Measurements from ENCODE around the gene CHRND.

Gene CHRND

GRCh38 chr2:232550354-232551249 lies 24.6 kb downstream of the CHRND start, which contains the start of the genes EIF4E2 and TIGD1:
Gene EIF4E2 (plus strand): TSS chr2:232550689. CDS start chr2:232550725, 36 bp downstream.
Gene TIGD1 (minus strand): TSS chr2:232550557. CDS start chr2:232549882, 675 bp downstream.
- peak; percentile 19 for TF ChIP-seq CTCF (IDR thresholded peaks at IDR 0.05; ENCODE audit: low read depth, low read length, missing control alignments)
- DNase-seq (ENCODE audit: low read depth): peak; percentile 74
- H3K4me3 ChIP-seq (ENCODE audit: low read depth, low read length): peak within 1 kb of the TSS; percentile 91

GRCh38 chr2:232551250-232551638 lies 25.3 kb downstream of the CHRND start:
- DNase-seq (ENCODE audit: low read depth): no peak
- peak overlapping the region; percentile 91 for H3K4me3 ChIP-seq (ENCODE audit: low read depth, low read length)
- TF ChIP-seq CTCF (IDR thresholded peaks at IDR 0.05; ENCODE audit: low read depth, low read length, missing control alignments): no peak

- H3K4me3 ChIP-seq (ENCODE audit: low read depth, low read length): peak overlapping the region; percentile 91
- TF ChIP-seq CTCF (IDR thresholded peaks at IDR 0.05; ENCODE audit: low read depth, low read length, missing control alignments): no peak
- DNase-seq (ENCODE audit: low read depth): no peak
Observed at GRCh38 chr2:232551776-232552175, 25.8 kb downstream of the CHRND start.

GRCh38 chr2:232556426-232556825 lies 30.5 kb downstream of the CHRND start:
- no peak for TF ChIP-seq CTCF (IDR thresholded peaks at IDR 0.05; ENCODE audit: low read depth, low read length, missing control alignments)
- no peak for DNase-seq (ENCODE audit: low read depth)
- no peak overlapping the region for H3K4me3 ChIP-seq (ENCODE audit: low read depth, low read length)

GRCh38 chr2:232562515-232563151 lies 36.7 kb downstream of the CHRND start:
- TF ChIP-seq CTCF (IDR thresholded peaks at IDR 0.05; ENCODE audit: low read depth, low read length, missing control alignments): no peak
- no peak for DNase-seq (ENCODE audit: low read depth)
- no peak overlapping the region for H3K4me3 ChIP-seq (ENCODE audit: low read depth, low read length)

GRCh38 chr2:232563580-232563979 lies 37.6 kb downstream of the CHRND start:
- H3K4me3 ChIP-seq (ENCODE audit: low read depth, low read length): no peak overlapping the region
- no peak for DNase-seq (ENCODE audit: low read depth)
- TF ChIP-seq CTCF (IDR thresholded peaks at IDR 0.05; ENCODE audit: low read depth, low read length, missing control alignments): no peak

All from GM12864 (cell line).